HEK293 (cell line): ENCODE measurements around the gene OR2H1.

ENCODE experiments used
- CTCF ChIA-PET: fragments of 350-600 bp; formaldehyde crosslinking; extraction: SDS; loops from one replicate; lab custom pipeline; 2021; ENCODE audit warnings: antibody characterized with exemption; lab: Yijun Ruan, JAX
- POLR2A ChIA-PET: fragments of 300-600 bp; formaldehyde crosslinking; extraction: SDS; loops from one replicate; lab custom pipeline; 2020; ENCODE audit warnings: antibody characterized with exemption, inconsistent platforms; lab: Yijun Ruan, JAX
- H3K27ac ChIP-seq: fragments of 200-500 bp; sonication (Bioruptor generic); 2 replicates; pipeline ENCODE4 v1.5.1; 2014; ENCODE audit warnings: low read depth, low read length, control low read depth, inconsistent platforms; ENCODE audit errors: extremely low read depth
- H3K36me3 ChIP-seq, 2 experiments: fragments of 200-500 bp in 1 of 2; sonication (Bioruptor generic) in 1 of 2; 1 replicate in 1 of 2; 2 replicates in 1 of 2; pipeline ENCODE4 v1.5.1; 2014 to 2017; ENCODE audit warnings: inconsistent platforms in 2 of 2, low read length in 2 of 2; ENCODE audit not compliant: control insufficient read depth in 2 of 2, insufficient read depth in 1 of 2
- H3K4me1 ChIP-seq: fragments of 200-500 bp; sonication (Bioruptor generic); 2 replicates; pipeline ENCODE4 v1.5.1; 2014; ENCODE audit warnings: mild to moderate bottlenecking, low read length, inconsistent platforms; ENCODE audit not compliant: control insufficient read depth, insufficient read depth
- H3K4me3 ChIP-seq: 2 replicates; pipeline ENCODE4 v1.5.1; 2011; ENCODE audit warnings: low read depth, mild to moderate bottlenecking, control low read depth, low read length, moderate library complexity
- H3K9me3 ChIP-seq: fragments of 200-500 bp; sonication (Bioruptor generic); 2 replicates; pipeline ENCODE4 v1.5.1; 2014; ENCODE audit warnings: low read depth, low read length, inconsistent platforms; ENCODE audit not compliant: control insufficient read depth, insufficient read depth
- FEZF1 ChIP-seq: fragments of 450-650 bp; formaldehyde crosslinking; IDR thresholded peaks from 2 replicates; pipeline ENCODE4 v1.5.1; 2016; ENCODE audit warnings: missing biosample characterization, missing genetic modification characterization
- HOXC10 ChIP-seq: sonication (generic); formaldehyde crosslinking; IDR thresholded peaks from 2 replicates; pipeline ENCODE4 v1.8.1; 2023; ENCODE audit warnings: mild to moderate bottlenecking, missing genetic modification reagents
- MYNN ChIP-seq: fragments of 450-650 bp; formaldehyde crosslinking; IDR thresholded peaks from 2 replicates; pipeline ENCODE4 v1.5.1; 2016; ENCODE audit warnings: missing biosample characterization, missing genetic modification characterization, borderline replicate concordance
- PATZ1 ChIP-seq: fragments of 450-650 bp; formaldehyde crosslinking; IDR thresholded peaks from 2 replicates; pipeline ENCODE4 v1.5.1; 2016; ENCODE audit warnings: missing biosample characterization, missing genetic modification characterization
- PRDM2 ChIP-seq: fragments of 450-650 bp; formaldehyde crosslinking; IDR thresholded peaks from 2 replicates; pipeline ENCODE4 v1.5.1; 2016; ENCODE audit warnings: missing biosample characterization, missing genetic modification characterization, borderline replicate concordance
- PRDM4 ChIP-seq: fragments of 450-650 bp; formaldehyde crosslinking; IDR thresholded peaks from 2 replicates; pipeline ENCODE4 v1.5.1; 2017; ENCODE audit warnings: missing biosample characterization, missing genetic modification characterization
- TCF7L2 ChIP-seq: IDR thresholded peaks from 2 replicates; pipeline ENCODE4 v1.6.1; 2011; ENCODE audit warnings: low read depth, mild to moderate bottlenecking, inconsistent platforms, low read length, moderate library complexity, borderline replicate concordance
- ZNF169 ChIP-seq: fragments of 450-650 bp; formaldehyde crosslinking; IDR thresholded peaks from 2 replicates; pipeline ENCODE4 v1.5.1; 2016; ENCODE audit warnings: missing biosample characterization, missing genetic modification characterization
- ZNF221 ChIP-seq: fragments of 450-650 bp; formaldehyde crosslinking; IDR thresholded peaks from 2 replicates; pipeline ENCODE4 v1.5.1; 2017; ENCODE audit warnings: missing biosample characterization, missing genetic modification characterization, borderline replicate concordance
- ZNF366 ChIP-seq: fragments of 450-650 bp; formaldehyde crosslinking; conservative IDR thresholded peaks from 2 replicates; pipeline ENCODE4 v1.5.1; 2016; ENCODE audit warnings: missing biosample characterization, missing genetic modification characterization
- ZNF48 ChIP-seq: fragments of 450-650 bp; formaldehyde crosslinking; IDR thresholded peaks from 2 replicates; pipeline ENCODE4 v1.5.1; 2016; ENCODE audit warnings: missing biosample characterization, missing genetic modification characterization
- ZNF549 ChIP-seq: fragments of 450-650 bp; IDR thresholded peaks from 2 replicates; pipeline ENCODE4 v1.5.1; 2018; ENCODE audit warnings: missing biosample characterization, missing genetic modification characterization, mild to moderate bottlenecking, inconsistent platforms, moderate library complexity
- ZNF555 ChIP-seq: fragments of 450-650 bp; formaldehyde crosslinking; conservative IDR thresholded peaks from 2 replicates; pipeline ENCODE4 v1.5.1; 2017; ENCODE audit warnings: missing biosample characterization, mild to moderate bottlenecking, missing genetic modification characterization, inconsistent platforms
- ZNF600 ChIP-seq: fragments of 450-650 bp; formaldehyde crosslinking; IDR thresholded peaks from 2 replicates; pipeline ENCODE4 v1.5.1; 2016; ENCODE audit warnings: missing biosample characterization, missing genetic modification characterization
- ZNF610 ChIP-seq: fragments of 450-650 bp; formaldehyde crosslinking; IDR thresholded peaks from 2 replicates; pipeline ENCODE4 v1.5.1; 2016; ENCODE audit warnings: missing biosample characterization, missing genetic modification characterization, borderline replicate concordance
- ZNF692 ChIP-seq: fragments of 450-650 bp; formaldehyde crosslinking; IDR thresholded peaks from 2 replicates; pipeline ENCODE4 v1.5.1; 2016; ENCODE audit warnings: missing biosample characterization, missing genetic modification characterization
- ZNF768 ChIP-seq: fragments of 450-650 bp; formaldehyde crosslinking; IDR thresholded peaks from 2 replicates; pipeline ENCODE4 v1.5.1; 2018; ENCODE audit warnings: missing biosample characterization, mild to moderate bottlenecking, missing genetic modification characterization
- ZNF791 ChIP-seq: fragments of 450-650 bp; formaldehyde crosslinking; IDR thresholded peaks from 2 replicates; pipeline ENCODE4 v1.5.1; 2016; ENCODE audit warnings: missing biosample characterization, missing genetic modification characterization
- ZNF843 ChIP-seq: fragments of 450-650 bp; formaldehyde crosslinking; IDR thresholded peaks from 2 replicates; pipeline ENCODE4 v1.5.1; 2016; ENCODE audit warnings: missing biosample characterization, missing genetic modification characterization

The OR2H1 gene

GRCh38 chr6:29424168-29424567 lies 32.8 kb upstream of the OR2H1 start (continued):
- no peak for TF ChIP-seq MYNN (tag by site-specific recombination)

GRCh38 chr6:29424575-29424974 lies 32.4 kb upstream of the OR2H1 start:
- H3K36me3 ChIP-seq = no peaks in the 10 kb centered on the region
- POLR2A ChIA-PET = no interaction called here
- CTCF ChIA-PET = interaction anchor here (0.5 to 1.0 kb wide), 4 partner anchors 10 to 165 kb away, joined by 3 to 5 read pairs (median 3); partner anchors contain the start of gene OR12D1
- TF ChIP-seq ZNF843 (tag by site-specific recombination) (no peak), ZNF555 (no peak), ZNF610 (tag by site-specific recombination) (no peak), TCF7L2 (no peak), ZNF221 (tag by site-specific recombination) (no peak), ZNF366 (tag by site-specific recombination) (no peak)
- H3K4me3 ChIP-seq = no peak overlapping the region
- H3K4me1 ChIP-seq = no peaks in the 10 kb centered on the region
- no peak overlapping the region for H3K27ac ChIP-seq
- H3K9me3 ChIP-seq = no peaks in the 10 kb centered on the region

- POLR2A ChIA-PET = no interaction called here
- Histone ChIP-seq H3K27ac (no peak overlapping the region), H3K4me3 (no peak overlapping the region), H3K9me3 (no peaks in the 10 kb centered on the region), H3K4me1 (no peaks in the 10 kb centered on the region), H3K36me3 (no peaks in the 10 kb centered on the region)
- CTCF ChIA-PET = interaction anchor here (0.6 to 1.0 kb wide), 4 partner anchors 10 to 588 kb away, joined by 3 read pairs; partner anchors contain the start of gene OR12D1
- TF ChIP-seq ZNF169 = no peak
- no peak for TF ChIP-seq ZNF48
- TF ChIP-seq ZNF791 (tag by site-specific recombination) = no peak
- no peak for TF ChIP-seq ZNF600 (tag by site-specific recombination)
- no peak for TF ChIP-seq ZNF555
Measured at GRCh38 chr6:29425075-29425474, 31.9 kb upstream of the OR2H1 start.

GRCh38 chr6:29426654-29427053 lies 30.3 kb upstream of the OR2H1 start:
- Histone ChIP-seq H3K36me3 (no peaks in the 10 kb centered on the region), H3K4me3 (no peak overlapping the region), H3K27ac (no peak overlapping the region), H3K9me3 (no peaks in the 10 kb centered on the region), H3K4me1 (no peaks in the 10 kb centered on the region)
- ChIA-PET POLR2A (no interaction called here), CTCF (interaction anchor here (0.5 to 1.2 kb wide), 2 partner anchors 26 to 80 kb away, joined by 3 to 4 read pairs; no protein-coding TSS in a partner anchor)
- no peak for TF ChIP-seq ZNF549 (tag by site-specific recombination)
- no peak for TF ChIP-seq FEZF1 (tag by site-specific recombination)
- TF ChIP-seq PRDM4 (tag by site-specific recombination) = no peak
- TF ChIP-seq PRDM2 (tag by site-specific recombination) = no peak
- no peak for TF ChIP-seq ZNF768 (tag by site-specific recombination)
- no peak for TF ChIP-seq HOXC10
- no peak for TF ChIP-seq ZNF692 (tag by site-specific recombination)
- TF ChIP-seq PATZ1 (tag by site-specific recombination) = no peak
